CD4-positive, alpha-beta T cell treated with Interleukin-1 beta for 1 hour (primary cell): Measurements from ENCODE around the gene SERPINB7.

Experiments
- DNase-seq, 2 donors: peaks; one replicate each; pipeline ENCODE4 v3.0.0-alpha.2; 2020 to 2022

The SERPINB7 gene

GRCh38 chr18:63850636-63851035, 75.4 kb downstream of the SERPINB7 start:
- no peak for DNase-seq
